Stimulated activated CD4-positive, alpha-beta T cell treated with anti-CD3 and anti-CD28 coated beads, Interleukin-2, amount 100 ng/mL, for 4 hours (primary cell): Measurements from ENCODE around the gene IL19.
"Not testable (repeated sequence)": the region's sequence is repeated elsewhere in the genome, so short reads cannot be mapped to it uniquely, and the experiment has no call there.

Experiments used
- DNase-seq: peaks from one replicate; pipeline ENCODE4 v3.0.0-alpha.2; 2020; ENCODE audit warnings: low read depth

Gene IL19

DNA sequence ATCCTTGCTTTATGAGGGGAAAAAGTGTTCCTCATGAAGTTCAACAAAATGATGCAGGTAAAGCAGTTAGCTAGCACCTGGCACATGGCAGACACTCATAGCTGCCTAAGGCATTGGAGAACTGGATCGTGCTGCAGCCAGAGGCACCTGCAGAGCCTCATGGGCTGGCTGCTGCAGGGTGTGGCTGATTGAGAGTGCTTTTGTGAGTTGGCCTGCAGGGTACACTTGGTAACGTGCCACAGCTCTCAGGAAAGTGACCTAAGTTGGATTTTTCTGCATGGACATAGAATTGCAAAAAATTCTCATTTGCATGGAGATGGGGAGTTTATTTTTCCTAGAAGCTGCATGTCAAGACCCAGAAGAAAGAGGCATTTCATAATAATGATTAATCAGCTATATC is 63.2 kb downstream of the IL19 start:
- no peak for DNase-seq

DNA sequence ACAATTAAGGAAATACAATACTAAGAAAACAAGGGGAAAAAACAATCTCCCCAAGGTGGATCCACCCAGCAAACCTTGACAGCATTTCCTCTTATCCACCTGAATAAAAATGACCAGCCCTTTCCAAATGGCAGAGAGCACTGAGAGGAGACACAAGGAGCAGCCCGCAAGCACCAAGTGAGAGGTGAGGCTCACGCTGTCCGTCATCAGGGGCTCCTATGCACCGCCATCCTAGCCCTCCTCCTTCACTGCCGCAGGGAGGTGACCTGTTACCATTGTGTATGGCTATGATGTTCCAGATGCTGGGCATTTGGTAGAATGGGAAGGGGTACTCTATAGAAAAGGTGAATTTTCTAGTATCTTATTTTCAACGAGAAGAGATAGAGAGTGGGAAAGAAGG is 63.6 kb downstream of the IL19 start:
- DNase-seq, result no peak

DNA sequence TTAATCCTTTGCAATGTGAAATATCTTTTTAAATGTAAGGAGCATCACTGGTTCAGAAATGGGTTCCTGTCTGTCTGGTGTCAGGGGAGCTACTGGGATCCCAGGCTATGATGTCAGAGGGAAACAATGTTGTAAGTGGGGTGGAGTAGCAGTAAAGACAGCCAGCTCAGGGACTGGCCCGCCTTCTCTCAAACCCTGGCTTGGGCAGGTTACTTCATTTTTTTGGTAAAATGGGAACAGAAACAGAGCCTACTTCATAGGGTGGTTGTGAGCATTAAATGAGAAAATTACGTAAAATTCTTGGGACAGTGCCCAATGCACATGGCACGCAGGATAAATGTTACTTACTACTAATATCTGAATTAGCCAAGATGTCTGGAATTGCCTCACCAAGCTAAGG is 64.1 kb downstream of the IL19 start:
- no peak for DNase-seq

DNA sequence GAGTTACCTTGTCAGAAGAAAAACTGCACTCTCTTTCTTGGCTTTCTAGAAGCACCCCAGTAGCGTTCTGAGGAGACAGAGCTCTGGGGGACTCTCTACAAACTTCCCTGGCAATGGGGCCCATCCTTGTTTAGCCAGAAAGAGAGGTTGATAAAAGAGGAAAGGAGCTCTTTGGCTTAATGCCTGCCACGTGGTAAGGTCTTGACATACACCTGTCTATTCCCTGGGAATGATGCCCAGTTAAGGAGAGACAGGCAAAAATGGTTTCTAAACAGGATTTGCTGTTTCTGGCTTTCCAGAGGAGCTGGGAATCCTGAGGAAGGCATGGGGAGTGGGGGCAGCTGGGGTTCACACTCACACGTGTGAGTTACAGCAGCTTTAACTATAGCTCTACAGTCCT is 64.6 kb downstream of the IL19 start:
- DNase-seq, result no peak

DNA sequence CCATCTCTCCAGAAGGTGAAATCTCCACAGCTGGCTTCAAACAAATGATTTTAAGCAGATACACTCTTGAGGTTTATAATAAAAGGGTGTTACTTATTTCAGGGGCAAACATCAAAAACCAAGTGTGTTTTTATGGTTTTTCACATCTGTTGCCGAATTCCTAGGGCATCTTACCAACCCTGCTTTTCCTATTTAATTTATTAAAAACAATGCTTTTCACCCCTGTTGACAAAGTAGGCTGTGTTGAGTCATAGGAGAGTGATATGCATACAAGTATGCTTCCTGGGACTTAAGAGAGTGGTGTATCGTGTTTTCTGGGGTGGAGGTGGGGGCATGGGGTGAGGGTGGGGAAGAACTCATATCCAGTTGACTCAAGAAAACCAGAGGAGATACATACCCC is 65.5 kb downstream of the IL19 start:
- DNase-seq, result no peak

DNA sequence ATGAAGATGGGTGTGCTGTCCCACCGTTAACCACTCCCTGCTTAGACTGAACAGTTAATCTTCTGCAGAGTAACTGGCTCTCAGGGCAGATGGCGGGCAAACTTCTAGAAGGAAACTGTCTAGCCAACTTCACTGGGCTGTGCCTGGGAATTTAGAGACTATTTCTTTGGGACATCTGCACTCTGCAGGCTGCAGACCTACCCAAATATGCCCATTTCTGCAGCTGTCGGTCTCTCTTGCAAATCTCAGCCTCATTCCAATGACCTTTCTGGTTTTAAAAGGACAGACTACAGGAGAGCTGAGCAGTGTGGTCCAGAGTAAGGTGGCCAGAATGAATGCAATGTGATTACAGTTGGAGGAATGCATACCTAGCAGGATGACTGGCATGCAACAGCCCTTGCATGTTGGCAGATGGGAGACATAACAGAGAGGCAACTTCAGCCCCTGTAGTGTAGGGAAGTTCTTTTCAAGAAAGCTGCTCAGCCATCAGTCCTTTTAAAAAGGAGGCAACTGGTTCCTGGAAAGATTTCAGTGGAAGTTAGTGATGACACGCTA is 68.5 kb downstream of the IL19 start:
- no peak for DNase-seq

DNA sequence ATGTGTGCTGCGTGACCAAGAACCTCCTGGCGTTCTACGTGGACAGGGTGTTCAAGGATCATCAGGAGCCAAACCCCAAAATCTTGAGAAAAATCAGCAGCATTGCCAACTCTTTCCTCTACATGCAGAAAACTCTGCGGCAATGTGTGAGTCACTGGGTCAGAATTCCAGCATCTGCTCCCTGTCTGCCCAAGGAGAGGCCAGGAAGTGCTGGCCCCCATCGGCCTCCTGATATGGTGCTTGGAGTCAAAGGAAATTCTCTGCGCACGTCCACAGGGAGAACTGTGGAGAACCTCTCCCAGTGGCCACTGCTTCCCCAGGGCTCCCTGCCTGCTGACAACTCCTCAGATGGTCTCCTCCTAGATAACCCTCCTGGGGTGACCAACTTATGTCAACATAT is 69.3 kb downstream of the IL19 start:
- DNase-seq, result no peak

DNA sequence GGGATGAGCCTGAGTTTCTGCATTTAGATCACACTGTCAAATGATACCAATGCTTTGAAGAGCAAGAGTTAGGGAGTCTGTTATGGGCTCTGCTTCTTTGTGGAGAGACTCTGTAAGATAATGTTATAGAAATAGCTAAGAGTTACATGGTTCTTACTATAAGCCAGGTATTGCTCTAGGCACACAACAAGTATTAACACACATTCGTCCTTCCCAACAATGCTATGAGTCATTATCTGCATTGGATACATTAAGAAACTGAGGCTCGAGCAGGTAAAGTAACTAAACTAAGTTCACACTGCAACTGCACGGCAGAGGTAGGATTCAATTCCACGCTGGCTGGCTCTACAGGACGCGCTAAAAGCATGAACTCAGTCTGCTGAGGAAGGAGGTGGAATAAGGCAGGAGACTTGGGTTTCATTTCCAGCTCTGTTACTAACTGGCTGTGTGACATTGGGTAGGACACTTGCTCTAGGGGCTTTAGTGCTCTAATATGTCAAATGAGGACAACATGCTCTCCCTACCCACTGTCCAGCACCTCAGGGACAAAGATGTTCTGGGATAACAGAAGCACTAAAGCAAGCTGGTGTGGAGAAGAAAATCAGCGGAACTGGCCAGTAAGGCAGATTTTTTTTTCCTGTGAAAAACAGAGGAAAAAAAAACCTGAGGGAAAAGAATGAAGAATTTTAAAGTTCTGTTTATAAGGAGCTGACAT is 71.2 kb downstream of the IL19 start:
- no peak for DNase-seq

DNA sequence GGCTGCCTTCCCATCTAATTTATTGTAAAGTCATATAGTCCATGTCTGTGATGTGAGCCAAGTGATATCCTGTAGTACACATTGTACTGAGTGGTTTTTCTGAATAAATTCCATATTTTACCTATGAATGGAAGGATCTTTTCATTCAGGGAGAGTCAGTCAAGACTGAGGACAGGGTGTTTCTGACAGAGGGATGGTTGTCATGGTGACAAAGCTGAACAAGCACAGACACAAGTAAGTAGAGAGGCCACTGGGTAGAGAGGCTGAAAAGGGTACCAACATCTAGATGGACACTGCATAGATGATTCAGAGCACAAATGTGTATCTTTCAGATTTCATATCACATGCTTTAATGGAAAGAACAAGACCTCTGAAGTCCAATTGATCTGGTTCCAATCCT is 72.3 kb downstream of the IL19 start:
- no peak for DNase-seq

DNA sequence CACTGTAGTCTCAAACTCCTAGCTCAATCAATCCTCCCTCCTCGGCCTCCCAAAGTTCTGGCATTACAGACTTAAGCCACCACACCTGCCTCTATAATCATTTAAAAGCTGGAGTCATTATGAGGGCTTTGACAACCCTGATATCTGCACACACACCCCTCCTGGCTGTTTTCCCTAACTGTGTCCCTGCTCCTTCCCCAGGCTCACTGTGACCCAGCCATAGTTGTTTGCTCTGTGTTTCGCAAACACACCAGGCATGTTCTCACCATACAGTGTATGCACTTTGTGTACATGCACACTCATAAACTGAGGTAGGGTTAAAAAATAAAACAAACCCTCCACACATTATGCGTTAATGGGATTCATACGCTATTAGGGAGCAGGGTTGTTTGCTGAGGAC is 73.1 kb downstream of the IL19 start:
- no peak for DNase-seq

DNA sequence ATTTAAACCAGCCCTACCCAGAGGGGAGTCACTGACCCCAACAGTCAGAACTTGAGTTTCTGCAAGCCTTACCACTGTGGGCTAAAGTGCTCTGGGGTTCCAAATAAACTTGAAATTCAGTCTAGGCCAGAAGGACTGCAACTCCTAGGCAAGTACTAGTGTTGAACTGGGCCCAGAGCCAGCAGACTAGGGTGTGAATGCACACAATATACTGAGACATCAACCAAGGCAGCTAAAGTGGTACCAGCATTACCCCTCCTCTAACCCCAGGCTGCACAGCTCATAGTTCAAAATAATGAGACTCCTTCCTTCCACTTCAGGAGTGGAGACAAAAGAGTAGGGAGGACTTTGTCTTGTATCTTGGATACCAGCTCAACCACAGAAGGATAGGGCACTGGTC is 75.9 kb downstream of the IL19 start:
- no peak for DNase-seq

DNA sequence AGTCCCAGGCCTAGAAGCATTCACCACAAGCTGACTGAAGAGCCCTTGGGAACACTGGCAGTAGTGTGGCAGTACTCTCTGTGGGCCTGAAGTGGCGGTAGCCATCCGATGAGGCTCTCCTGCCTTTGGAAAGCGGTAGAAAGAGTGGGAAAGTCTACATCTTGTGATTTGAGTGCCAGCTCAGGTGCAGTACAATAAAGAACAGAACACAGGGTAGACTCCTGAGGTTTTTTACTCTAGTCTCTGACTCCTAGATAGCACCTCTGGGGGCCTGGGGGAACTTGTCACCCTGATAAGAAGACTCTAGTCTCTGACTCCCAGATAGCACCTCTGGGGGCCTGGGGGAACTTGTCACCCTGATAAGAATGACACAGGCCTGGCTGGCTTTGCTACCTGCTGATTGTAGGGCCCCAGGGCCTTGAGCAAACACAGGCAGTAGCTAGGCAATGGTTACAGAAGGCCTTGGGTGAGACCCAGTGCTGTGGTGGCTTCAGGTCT is 76.8 kb downstream of the IL19 start:
- DNase-seq, result no peak

DNA sequence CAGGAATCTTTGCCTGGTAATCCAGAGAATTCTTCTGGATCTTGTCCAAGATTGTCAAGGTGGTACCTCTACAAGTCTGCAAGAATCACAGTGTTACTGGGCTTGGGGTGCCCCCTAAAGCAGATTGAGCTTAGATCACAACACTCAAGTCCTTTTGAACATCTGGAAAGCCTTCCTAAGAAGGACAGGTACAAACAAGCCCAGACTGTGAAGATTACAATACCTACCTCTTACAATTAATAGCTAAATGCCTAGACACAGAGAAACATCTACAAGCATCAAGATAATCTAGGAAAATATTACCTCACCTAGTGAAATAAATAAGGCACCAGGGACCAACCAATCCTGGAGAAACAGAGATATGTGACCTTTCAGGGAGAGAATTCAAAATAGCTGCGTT is 77.4 kb downstream of the IL19 start:
- no peak for DNase-seq

DNA sequence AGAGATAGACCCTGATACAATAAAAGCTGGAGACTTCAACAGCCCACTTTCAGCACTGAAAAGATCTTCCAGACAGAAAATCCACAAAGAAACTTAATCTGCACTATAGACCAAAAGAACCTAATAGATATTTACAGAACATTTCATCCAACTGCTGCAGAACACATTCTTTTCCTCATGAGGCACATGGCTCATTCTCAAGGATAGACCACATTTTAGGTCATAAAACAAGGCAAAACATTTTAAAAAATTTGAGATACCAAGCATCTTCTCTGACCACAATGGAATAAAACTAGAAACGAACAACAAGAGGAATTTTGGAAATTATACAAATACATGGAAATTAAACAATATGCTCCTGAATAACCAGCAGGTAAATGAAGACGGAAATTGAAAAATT is 79.8 kb downstream of the IL19 start:
- no peak for DNase-seq

DNA sequence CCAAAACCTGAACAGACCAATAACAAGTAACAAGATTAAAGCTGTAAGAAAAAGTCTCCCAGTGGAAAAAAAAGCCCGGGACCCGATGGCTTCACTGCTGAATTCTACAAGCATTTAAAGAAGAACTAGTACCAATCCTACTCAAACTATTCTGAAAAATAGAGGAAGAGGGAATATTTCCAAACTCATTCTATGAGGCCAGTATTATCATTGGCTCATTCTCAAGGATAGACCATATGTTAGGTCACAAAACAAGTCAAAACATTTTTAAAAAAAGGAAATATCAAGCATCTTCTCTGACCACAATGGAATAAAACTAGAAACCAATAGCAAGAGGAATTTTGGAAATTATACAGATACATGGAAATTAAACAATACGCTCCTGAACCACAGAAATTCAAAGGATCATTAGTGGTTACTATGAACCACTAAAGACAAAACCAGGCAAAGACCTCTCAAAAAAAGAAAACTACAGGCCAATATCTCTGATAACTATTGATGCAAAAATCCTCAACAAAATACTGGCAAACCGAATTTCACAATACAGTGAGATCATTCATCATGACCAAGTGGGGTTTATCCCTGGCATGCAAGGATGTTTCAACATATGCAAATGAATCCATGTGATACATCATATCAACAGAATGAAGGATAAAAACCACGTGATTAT is 80.9 kb downstream of the IL19 start:
- DNase-seq, result no peak

DNA sequence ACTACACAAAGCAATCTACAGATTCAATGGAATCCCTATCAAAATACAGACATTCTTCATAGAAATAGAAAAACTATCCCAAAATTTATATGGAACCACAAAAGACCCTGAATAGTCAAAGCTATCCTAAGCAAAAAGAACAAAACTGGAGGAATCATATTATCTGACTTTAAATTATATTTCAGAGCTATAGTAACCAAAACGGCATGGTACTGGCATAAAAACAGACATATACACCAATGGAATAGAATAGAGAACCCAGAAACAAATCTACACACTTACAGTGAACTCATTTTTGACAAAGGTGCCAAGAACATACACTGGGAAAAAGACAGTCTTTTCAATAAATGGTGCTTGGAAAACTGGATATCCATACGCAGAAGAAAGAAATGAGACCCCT is 82.1 kb downstream of the IL19 start:
- not testable (repeated sequence) for DNase-seq

DNA sequence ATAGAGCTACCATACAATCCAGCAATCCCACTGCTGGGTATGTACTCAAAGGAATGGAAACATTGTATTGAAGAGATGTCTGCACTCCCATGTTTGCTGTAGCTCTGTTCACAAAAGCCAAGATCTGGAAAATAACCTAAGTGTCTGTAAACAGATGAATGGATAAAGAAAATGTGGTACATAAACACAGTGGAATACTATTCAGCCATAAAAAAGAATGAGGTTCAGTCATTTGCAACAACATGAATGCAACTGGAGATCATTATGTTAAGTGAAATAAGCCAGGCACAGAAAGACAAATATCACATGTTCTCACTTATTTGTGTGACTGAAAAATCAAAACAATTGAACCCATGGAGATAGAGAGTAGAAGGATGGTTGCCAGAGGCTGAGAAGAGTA is 83.1 kb downstream of the IL19 start:
- not testable (repeated sequence) for DNase-seq

DNA sequence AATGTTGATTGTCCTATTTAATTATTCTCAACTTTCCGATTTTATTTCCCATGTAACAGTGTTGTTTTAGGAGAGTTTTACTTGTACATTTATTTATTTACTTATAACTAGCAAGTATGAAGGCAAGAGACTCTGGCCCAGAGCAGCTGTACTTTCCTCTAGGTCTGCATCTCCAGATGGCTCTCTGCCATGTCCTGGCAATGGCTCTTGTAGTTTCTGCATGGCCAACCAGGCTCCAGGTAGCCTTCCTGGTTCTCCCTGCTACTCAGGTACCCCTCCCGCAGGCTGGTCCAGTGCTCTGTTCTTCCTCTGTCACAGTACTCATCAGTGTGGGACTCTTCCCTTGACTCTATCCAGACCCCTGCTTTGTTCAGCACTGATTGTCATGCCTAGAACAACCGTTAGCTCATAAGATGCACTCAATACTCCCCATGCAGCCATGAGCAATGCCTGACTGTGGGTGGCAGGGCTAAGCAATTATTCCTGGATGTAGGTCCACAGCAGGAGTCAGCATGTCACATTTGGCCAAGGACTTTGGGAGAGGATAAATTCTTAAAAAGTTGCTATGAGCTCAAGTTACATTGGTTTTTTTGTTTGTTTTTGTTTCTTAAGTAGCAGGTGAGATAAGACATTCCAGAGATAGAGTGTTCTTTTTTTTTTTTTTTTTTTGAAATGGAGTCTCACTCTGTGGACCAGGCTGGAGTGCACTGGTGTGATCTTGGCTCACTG is 84.0 kb downstream of the IL19 start:
- DNase-seq, result no peak

DNA sequence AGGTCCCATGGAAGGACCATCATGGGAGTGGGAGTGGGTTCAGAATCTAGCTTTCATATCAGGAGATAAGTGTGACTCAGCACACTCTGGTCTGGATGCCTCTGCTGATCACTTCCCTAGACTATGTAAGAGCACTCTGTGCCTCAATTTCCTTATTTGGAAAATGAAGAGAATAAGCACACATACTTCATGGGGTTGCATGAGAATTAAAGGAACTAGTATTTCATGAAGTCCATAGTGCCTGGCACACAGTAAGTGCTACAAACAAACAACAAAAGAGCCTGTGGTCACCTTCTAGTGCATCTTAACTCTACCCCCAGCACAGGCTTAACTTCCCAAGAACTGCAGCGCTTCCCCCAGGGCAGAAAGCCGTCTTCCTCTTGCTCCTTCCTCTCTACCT is 85.3 kb downstream of the IL19 start:
- DNase-seq, result no peak

DNA sequence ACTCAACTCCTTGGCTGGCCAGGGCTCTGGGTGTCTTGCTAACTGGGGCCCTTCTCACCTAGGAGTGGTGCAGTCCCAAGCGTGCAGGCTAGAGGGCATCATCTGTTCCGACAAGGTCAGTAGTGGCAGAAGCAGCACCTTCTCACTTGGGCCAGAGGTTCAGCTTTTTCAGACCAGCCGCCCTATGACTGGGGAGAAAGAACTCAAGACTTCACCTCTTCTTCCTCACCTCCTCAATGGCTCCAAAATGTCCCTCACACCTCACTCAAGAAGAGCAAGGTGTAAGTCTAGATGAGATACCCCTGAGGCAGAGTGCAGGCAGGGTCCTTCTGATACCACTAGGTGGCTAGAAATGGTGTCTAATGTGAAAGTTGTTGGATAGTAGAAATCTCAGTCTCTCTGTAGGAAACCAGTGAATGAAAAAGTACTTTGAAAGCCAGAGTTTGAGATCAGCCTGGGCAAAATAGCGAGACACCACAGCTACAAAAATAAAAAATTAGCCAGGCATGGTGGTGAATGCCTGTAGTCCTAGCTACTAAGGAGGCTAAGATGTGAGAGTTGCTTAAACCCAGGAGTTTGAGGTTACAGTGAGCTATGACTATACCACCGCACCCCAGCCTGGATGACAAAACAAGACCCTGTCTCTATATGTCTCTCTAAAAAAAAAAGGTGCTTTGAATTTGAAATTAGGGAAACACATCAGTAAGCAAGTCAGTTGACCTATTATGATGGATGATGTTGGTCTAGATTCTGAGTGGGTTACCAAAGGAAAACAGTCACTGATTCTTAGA is 86.3 kb downstream of the IL19 start:
- DNase-seq, result no peak

DNA sequence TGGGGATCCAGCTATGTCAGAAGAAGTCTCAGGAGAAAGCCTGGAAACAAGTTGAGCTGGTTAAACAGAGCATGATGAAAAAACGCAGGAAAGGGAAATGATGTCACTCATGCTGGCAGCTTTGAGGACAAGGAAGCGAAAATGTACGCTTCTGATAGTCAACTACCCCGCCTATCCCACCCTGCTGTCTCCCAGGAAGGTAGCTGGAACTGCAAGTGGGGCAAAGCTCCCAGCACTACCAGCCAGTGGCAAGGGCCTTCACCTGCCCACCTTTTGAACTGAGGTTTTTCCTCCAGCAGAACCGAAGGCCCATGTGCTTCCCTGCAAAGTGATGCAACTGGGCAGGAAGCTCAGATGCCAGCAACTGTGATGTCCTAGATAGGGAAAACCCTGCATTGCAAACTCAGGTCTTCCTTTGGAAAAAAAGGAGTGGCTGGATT is 88.5 kb downstream of the IL19 start:
- no peak for DNase-seq

DNA sequence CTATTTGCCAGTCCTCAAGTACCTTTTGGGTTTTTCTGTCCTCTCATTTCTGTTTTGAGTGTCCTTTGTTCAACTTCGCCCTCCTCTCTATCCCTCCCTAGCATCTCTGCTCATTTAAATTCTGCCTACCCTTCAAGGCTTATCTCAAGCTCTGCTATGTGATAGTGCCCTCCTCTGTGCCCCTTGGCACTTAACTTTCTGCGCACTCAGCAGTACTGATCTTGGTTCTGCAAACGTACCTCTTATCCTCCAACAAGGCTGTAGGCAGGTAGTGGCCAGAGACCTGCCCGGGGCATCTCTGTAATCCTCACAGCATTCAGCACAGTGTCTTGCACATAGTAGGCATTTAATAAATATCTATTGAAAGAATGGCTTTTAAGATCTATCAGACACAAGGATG is 89.6 kb downstream of the IL19 start:
- DNase-seq, result no peak
